Suprapubic skin (tissue), 4 donors: Measurements from ENCODE around the gene LASP1. TPM values are rescaled to one million over a fixed set of nuclear protein-coding genes. Genes with fewer than 3 reads are reported as not detected.

ENCODE experiments used
- DNase-seq, 2 donors: peaks; one replicate each; pipeline ENCODE4 v3.0.0-alpha.2; 2019; ENCODE audit warnings: low spot score in 2 of 2
- H3K27ac ChIP-seq: fragments of 200-600 bp; sonication (generic); one replicate; pipeline ENCODE4 v1.5.1; 2019
- H3K27me3 ChIP-seq: fragments of 200-600 bp; sonication (generic); one replicate; pipeline ENCODE4 v1.5.1; 2019
- H3K36me3 ChIP-seq: fragments of 200-600 bp; sonication (generic); one replicate; pipeline ENCODE4 v1.5.1; 2019
- H3K4me1 ChIP-seq: fragments of 200-600 bp; sonication (generic); one replicate; pipeline ENCODE4 v1.5.1; 2019
- H3K4me3 ChIP-seq: fragments of 200-600 bp; sonication (generic); one replicate; pipeline ENCODE4 v1.5.1; 2019; ENCODE audit warnings: mild to moderate bottlenecking
- H3K9me3 ChIP-seq: fragments of 200-600 bp; sonication (generic); one replicate; pipeline ENCODE4 v1.5.1; 2019
- EP300 ChIP-seq: sonication (generic); formaldehyde crosslinking; IDR thresholded peaks from one replicate; pipeline ENCODE4 v1.6.1; 2017; ENCODE audit warnings: antibody characterized with exemption
- POLR2A ChIP-seq, 2 donors: fragments of 450-650 bp; IDR thresholded peaks; one replicate each; pipeline ENCODE4 v1.6.1; 2017; ENCODE audit warnings: antibody characterized with exemption in 2 of 2, mild to moderate bottlenecking in 2 of 2, moderate library complexity in 2 of 2
- POLR2AphosphoS5 ChIP-seq, 3 donors: sonication (generic); formaldehyde crosslinking; IDR thresholded peaks; one replicate each; pipeline ENCODE4 v1.6.1; 2017; ENCODE audit warnings: antibody characterized with exemption in 3 of 3
- WGBS: methylation state at CpG from one replicate; pipeline ENCODE4 v1.1.5; 2018; 5-methylcytosine and 5-hydroxymethylcytosine counted together
- total RNA-seq, 4 donors: library from RNA; depleted of rRNA; stranded (reverse); fragments of >200 nt; gene quantifications; one replicate each; pipeline ENCODE4 v1.1.0, GENCODE V29; 2016
- TF ChIP-seq, protein P1 (sequence below), 2 donors: fragments of 200-600 bp in 1 of 2; fragments of 450-650 bp in 1 of 2; sonication (generic) in 1 of 2; IDR thresholded peaks; one replicate each; pipeline ENCODE4 v1.5.1; 2016 to 2019; ENCODE audit warnings: antibody characterized with exemption in 2 of 2, mild to moderate bottlenecking in 1 of 2, moderate library complexity in 1 of 2

The LASP1 gene
- total RNA-seq, 4 donors from 2014 or later: 83.1 to 124 (median 99.6) TPM

DNA sequence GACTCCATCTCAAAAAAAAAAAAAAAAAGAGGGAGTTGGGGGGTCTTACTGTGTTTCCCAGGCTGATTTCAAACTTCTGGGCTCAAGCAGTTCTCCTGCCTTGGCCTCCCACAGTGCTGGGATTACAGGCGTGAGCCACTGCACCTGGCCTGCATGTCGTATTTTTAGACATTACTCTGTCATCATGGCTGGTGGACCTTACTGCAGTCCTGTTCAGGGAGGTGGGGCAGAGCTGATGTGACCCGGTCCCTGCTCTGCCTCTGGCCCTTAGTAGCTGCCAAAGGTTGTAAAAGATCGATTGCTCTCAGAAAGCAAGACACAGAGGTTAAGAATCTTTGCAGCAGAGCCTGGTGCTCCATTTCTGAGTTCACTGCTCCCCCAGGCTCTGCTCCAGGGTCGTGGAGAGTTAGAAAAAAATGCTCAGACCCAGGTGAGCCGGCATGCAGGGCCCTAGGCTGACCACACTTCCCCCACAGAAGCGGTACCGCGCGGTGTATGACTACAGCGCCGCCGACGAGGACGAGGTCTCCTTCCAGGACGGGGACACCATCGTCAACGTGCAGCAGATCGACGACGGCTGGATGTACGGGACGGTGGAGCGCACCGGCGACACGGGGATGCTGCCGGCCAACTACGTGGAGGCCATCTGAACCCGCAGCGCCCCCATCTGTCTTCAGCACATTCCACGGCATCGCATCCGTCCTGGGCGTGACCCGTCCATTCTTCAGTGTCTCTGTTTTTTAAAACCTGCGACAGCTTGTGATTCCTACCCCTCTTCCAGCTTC lies 48.5 kb downstream of the LASP1 start:
- TF ChIP-seq, protein P1, sequence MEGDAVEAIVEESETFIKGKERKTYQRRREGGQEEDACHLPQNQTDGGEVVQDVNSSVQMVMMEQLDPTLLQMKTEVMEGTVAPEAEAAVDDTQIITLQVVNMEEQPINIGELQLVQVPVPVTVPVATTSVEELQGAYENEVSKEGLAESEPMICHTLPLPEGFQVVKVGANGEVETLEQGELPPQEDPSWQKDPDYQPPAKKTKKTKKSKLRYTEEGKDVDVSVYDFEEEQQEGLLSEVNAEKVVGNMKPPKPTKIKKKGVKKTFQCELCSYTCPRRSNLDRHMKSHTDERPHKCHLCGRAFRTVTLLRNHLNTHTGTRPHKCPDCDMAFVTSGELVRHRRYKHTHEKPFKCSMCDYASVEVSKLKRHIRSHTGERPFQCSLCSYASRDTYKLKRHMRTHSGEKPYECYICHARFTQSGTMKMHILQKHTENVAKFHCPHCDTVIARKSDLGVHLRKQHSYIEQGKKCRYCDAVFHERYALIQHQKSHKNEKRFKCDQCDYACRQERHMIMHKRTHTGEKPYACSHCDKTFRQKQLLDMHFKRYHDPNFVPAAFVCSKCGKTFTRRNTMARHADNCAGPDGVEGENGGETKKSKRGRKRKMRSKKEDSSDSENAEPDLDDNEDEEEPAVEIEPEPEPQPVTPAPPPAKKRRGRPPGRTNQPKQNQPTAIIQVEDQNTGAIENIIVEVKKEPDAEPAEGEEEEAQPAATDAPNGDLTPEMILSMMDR (IDR thresholded peaks at IDR 0.05): no peak
- TF ChIP-seq EP300: no peak
- TF ChIP-seq POLR2A (IDR thresholded peaks at IDR 0.05): no peak
- no peak for TF ChIP-seq POLR2AphosphoS5 (IDR thresholded peaks at IDR 0.05)
- H3K4me1 ChIP-seq: peaks cover 35% of the 10 kb centered on the region
- no peak overlapping the region for H3K4me3 ChIP-seq
- H3K9me3 ChIP-seq: no peaks in the 10 kb centered on the region
- peaks cover 63% of the 10 kb centered on the region for H3K36me3 ChIP-seq
- no peak overlapping the region for H3K27ac ChIP-seq
- no peak for DNase-seq
- H3K27me3 ChIP-seq: no peaks in the 10 kb centered on the region
- WGBS: 88% methylated on average over 31 of the region's 37 CpGs

DNA sequence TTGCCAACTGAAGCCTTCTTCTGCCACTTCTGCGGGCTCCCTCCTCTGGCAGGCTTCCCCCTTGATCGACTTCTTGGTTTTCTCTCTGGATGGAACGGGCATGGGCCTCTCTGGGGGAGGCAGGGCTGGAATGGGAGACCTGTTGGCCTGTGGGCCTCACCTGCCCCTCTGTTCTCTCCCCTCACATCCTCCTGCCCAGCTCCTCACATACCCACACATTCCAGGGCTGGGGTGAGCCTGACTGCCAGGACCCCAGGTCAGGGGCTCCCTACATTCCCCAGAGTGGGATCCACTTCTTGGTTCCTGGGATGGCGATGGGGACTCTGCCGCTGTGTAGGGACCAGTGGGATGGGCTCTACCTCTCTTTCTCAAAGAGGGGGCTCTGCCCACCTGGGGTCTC lies 49.1 kb downstream of the LASP1 start:
- Histone ChIP-seq H3K27me3 (no peaks in the 10 kb centered on the region), H3K36me3 (peaks cover 62% of the 10 kb centered on the region), H3K27ac (no peak overlapping the region), H3K9me3 (no peaks in the 10 kb centered on the region), H3K4me3 (no peak overlapping the region), H3K4me1 (peaks cover 36% of the 10 kb centered on the region)
- TF ChIP-seq POLR2AphosphoS5 (IDR thresholded peaks at IDR 0.05): no peak
- no peak for TF ChIP-seq EP300
- no peak for TF ChIP-seq POLR2A (IDR thresholded peaks at IDR 0.05)
- TF ChIP-seq, protein P1 (IDR thresholded peaks at IDR 0.05): no peak
- no peak for DNase-seq
- 95% methylated on average over 5 of the region's 5 CpGs for WGBS

DNA sequence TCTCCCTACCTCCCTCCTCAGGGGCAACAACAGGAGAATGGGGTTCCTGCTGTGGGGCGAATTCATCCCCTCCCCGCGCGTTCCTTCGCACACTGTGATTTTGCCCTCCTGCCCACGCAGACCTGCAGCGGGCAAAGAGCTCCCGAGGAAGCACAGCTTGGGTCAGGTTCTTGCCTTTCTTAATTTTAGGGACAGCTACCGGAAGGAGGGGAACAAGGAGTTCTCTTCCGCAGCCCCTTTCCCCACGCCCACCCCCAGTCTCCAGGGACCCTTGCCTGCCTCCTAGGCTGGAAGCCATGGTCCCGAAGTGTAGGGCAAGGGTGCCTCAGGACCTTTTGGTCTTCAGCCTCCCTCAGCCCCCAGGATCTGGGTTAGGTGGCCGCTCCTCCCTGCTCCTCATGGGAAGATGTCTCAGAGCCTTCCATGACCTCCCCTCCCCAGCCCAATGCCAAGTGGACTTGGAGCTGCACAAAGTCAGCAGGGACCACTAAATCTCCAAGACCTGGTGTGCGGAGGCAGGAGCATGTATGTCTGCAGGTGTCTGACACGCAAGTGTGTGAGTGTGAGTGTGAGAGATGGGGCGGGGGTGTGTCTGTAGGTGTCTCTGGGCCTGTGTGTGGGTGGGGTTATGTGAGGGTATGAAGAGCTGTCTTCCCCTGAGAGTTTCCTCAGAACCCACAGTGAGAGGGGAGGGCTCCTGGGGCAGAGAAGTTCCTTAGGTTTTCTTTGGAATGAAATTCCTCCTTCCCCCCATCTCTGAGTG lies 49.6 kb downstream of the LASP1 start:
- no peaks in the 10 kb centered on the region for H3K27me3 ChIP-seq
- H3K27ac ChIP-seq: no peak overlapping the region
- no peak for DNase-seq
- 91% methylated on average over 14 of the region's 16 CpGs for WGBS
- no peak for TF ChIP-seq POLR2A (IDR thresholded peaks at IDR 0.05)
- TF ChIP-seq EP300: no peak
- TF ChIP-seq, protein P1 (IDR thresholded peaks at IDR 0.05): no peak
- no peak for TF ChIP-seq POLR2AphosphoS5 (IDR thresholded peaks at IDR 0.05)
- H3K4me3 ChIP-seq: no peak overlapping the region
- H3K9me3 ChIP-seq: no peaks in the 10 kb centered on the region
- peaks cover 36% of the 10 kb centered on the region for H3K4me1 ChIP-seq
- peaks cover 57% of the 10 kb centered on the region for H3K36me3 ChIP-seq

DNA sequence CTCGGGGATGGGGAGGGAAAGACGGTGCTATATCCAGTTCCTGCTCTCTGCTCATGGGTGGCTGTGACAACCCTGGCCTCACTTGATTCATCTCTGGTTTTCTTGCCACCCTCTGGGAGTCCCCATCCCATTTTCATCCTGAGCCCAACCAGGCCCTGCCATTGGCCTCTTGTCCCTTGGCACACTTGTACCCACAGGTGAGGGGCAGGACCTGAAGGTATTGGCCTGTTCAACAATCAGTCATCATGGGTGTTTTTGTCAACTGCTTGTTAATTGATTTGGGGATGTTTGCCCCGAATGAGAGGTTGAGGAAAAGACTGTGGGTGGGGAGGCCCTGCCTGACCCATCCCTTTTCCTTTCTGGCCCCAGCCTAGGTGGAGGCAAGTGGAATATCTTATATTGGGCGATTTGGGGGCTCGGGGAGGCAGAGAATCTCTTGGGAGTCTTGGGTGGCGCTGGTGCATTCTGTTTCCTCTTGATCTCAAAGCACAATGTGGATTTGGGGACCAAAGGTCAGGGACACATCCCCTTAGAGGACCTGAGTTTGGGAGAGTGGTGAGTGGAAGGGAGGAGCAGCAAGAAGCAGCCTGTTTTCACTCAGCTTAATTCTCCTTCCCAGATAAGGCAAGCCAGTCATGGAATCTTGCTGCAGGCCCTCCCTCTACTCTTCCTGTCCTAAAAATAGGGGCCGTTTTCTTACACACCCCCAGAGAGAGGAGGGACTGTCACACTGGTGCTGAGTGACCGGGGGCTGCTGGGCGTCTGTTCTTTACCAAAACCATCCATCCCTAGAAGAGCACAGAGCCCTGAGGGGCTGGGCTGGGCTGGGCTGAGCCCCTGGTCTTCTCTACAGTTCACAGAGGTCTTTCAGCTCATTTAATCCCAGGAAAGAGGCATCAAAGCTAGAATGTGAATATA lies 50.8 kb downstream of the LASP1 start:
- H3K4me1 ChIP-seq: peaks cover 30% of the 10 kb centered on the region
- peaks cover 45% of the 10 kb centered on the region for H3K36me3 ChIP-seq
- no peak overlapping the region for H3K27ac ChIP-seq
- H3K4me3 ChIP-seq: no peak overlapping the region
- WGBS: 65% methylated on average over 8 of the region's 9 CpGs
- no peaks in the 10 kb centered on the region for H3K27me3 ChIP-seq
- no peak for TF ChIP-seq POLR2AphosphoS5 (IDR thresholded peaks at IDR 0.05)
- no peak for TF ChIP-seq POLR2A (IDR thresholded peaks at IDR 0.05)
- TF ChIP-seq, protein P1 (IDR thresholded peaks at IDR 0.05): no peak
- TF ChIP-seq EP300: no peak
- H3K9me3 ChIP-seq: no peaks in the 10 kb centered on the region
- no peak for DNase-seq
